ENCODE data around the gene KRTAP4-12.
"Not testable (repeated sequence)": the region's sequence is repeated elsewhere in the genome, so short reads cannot be mapped to it uniquely, and the experiment has no call there.

Gene KRTAP4-12

DNA sequence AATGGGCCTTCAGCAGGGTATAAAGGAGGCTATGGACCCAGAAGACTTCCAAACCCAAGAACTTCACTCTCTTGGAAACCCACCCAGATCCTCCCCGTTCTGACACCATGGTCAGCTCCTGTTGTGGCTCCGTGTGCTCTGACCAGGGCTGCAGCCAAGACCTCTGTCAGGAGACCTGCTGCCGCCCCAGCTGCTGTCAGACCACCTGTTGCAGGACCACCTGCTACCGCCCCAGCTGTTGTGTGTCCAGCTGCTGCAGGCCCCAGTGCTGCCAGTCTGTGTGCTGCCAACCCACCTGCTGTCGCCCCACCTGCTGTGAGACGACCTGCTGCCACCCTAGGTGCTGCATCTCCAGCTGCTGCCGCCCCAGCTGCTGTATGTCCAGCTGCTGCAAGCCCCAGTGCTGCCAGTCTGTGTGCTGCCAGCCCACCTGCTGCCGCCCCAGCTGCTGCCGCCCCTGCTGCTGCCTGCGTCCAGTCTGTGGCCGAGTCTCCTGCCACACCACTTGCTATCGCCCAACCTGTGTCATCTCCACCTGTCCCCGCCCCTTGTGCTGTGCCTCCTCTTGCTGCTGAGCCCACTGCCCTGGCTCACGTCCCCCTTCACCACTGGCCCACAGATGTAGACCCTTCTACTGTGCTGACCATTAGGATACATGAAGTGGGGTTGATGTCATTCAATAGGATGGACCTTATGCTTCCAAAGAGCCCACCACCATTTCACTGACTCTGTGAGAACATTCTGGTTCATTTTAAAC, 39.7 kb downstream of the KRTAP4-12 start, which contains the start of gene KRTAP4-7:
Gene KRTAP4-7 (plus strand): TSS at position 51 of the 757 bp plus-strand sequence. CDS start 57 bp downstream, at position 108.
- DNase-seq = not testable (repeated sequence)

DNA sequence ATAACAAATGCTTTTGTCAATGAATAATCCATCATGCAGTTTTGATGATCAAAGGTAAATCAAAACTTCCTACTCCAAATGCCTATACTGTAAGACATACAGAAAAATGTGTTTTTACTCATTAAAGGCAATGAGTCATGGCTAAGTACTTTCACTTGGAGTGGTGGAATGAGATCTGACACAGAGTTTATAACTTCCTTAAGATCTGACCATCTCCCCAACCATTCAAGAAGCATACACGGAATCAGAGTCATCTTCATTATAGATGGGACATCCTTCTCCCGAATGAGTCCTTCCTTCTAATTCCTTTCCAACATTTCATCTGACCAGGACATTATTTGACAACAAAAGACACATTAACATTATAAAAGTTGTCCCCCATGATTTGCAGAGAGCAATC, 40.6 kb downstream of the KRTAP4-12 start:
- DNase-seq = not testable (repeated sequence)

DNA sequence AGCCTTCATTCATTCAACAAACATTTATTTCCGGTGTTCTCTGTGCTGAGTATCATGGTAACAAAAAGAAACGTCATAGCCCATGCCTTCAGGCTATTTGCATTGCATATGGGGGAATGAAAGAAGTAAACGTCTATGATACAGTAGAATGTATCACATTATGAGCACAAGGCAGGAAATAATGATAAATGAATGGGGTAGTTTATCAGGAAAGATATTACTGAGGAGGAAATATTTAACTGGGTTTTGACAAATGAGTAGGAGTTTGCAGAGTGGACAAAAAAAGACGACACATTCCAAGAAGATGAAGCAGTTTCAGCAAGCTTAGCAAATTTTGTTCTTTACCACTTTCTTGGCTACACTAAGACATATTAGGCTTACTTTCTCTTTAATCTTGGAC, 41.4 kb downstream of the KRTAP4-12 start:
- no peak for DNase-seq

DNA sequence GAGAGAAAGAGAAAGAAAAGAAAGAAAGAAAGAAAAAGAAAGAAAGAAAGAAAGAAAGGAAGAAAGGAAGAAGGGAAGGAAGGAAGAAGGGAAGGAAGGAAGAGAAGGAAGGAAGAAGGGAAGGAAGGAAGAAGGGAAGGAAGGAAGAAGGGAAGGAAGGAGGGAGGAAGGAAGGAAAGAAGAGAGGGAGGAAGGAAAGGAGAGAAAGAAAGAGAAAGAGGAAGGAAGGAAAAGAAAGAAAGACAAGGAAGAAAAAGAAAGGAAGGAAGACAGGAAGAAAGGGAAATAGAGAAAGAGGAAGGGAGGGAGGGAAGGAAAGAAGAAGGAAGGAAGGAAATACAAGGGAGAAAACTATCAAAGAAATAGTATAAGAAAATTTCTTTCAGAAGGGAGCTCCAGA, 47.2 kb downstream of the KRTAP4-12 start:
- no peak for DNase-seq

DNA sequence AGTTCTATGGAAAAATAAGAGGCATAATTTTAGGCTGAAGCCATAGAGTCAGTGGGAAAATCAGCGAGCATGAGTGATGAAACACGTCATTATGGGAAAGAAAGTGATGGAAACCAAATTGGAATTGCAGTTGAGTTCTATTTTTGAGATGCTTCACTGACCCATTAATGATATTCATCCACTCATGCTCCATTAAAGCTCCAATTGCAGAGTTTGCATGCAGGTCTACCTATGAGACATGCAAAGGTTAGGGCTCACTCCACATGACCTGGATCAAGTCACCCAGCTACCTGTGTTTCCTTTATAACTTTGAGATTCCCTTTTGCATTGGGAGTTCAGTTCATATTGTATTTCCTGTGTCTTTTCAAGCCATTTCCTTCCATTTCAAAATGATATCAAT, 50.3 kb downstream of the KRTAP4-12 start:
- DNase-seq = no peak
